Transverse colon (tissue), 4 donors: Measurements from ENCODE around the gene MKI67. TPM values are rescaled to one million over a fixed set of nuclear protein-coding genes. Genes with fewer than 3 reads are reported as not detected.

Experiments used
- DNase-seq: peaks from one replicate; pipeline ENCODE4 v3.0.0-alpha.2; 2019
- H3K27ac ChIP-seq, 4 donors: fragments of 200-600 bp; sonication (generic); 2 replicates each; pipeline ENCODE4 v1.5.1; 2016 to 2018; ENCODE audit warnings: inconsistent platforms in 4 of 4
- H3K27me3 ChIP-seq: fragments of 200-600 bp; sonication (generic); 2 replicates; pipeline ENCODE4 v1.5.1; 2017; ENCODE audit warnings: inconsistent platforms
- H3K36me3 ChIP-seq, 4 donors: fragments of 200-600 bp; sonication (generic); 2 replicates each; pipeline ENCODE4 v1.5.1; 2017 to 2019; ENCODE audit warnings: inconsistent platforms in 4 of 4
- H3K4me1 ChIP-seq, 4 donors: fragments of 200-600 bp; sonication (generic); 2 replicates each; pipeline ENCODE4 v1.5.1; 2017 to 2020; ENCODE audit warnings: inconsistent platforms in 4 of 4
- H3K4me3 ChIP-seq, 4 donors: fragments of 200-600 bp; sonication (generic); 1 replicate in 1 of 4; 2 replicates in 3 of 4; pipeline versions ENCODE4 v1.5.1 to v1.6.1; 2017 to 2019; ENCODE audit warnings: inconsistent platforms in 4 of 4
- H3K9me3 ChIP-seq, 2 donors: fragments of 200-600 bp; sonication (generic); 2 replicates each; pipeline ENCODE4 v1.5.1; 2017 to 2019; ENCODE audit warnings: inconsistent platforms in 2 of 2
- CTCF ChIP-seq, 5 experiments: fragments of 200-600 bp in 3 of 5; fragments of 450-650 bp in 2 of 5; sonication (generic) in 3 of 5; IDR thresholded peaks; 1 replicate in 2 of 5; 2 replicates in 3 of 5; pipeline ENCODE4 v1.5.1; 2016 to 2017; ENCODE audit warnings: antibody characterized with exemption in 5 of 5, inconsistent platforms in 3 of 5, mild to moderate bottlenecking in 2 of 5, moderate library complexity in 1 of 5
- EP300 ChIP-seq: sonication (generic); formaldehyde crosslinking; IDR thresholded peaks from one replicate; pipeline ENCODE4 v1.6.1; 2017; ENCODE audit warnings: antibody characterized with exemption, low read depth
- POLR2A ChIP-seq: fragments of 450-650 bp; IDR thresholded peaks from one replicate; pipeline ENCODE4 v1.6.1; 2016; ENCODE audit warnings: antibody characterized with exemption, mild to moderate bottlenecking, moderate library complexity
- POLR2AphosphoS5 ChIP-seq, 3 donors: sonication (generic); formaldehyde crosslinking; IDR thresholded peaks; one replicate each; pipeline ENCODE4 v1.6.1; 2016; ENCODE audit warnings: antibody characterized with exemption in 3 of 3
- WGBS, 2 donors: methylation state at CpG; one replicate each; pipeline ENCODE4 v1.1.5; 2018; ENCODE audit warnings: low coverage in 1 of 2; 5-methylcytosine and 5-hydroxymethylcytosine counted together
- in situ Hi-C, 4 donors: fragments of 200-750 bp; cut with MboI; loops; one replicate each; pipeline versions ENCODE4 v1.15.0 to v1.15.1; 2017; ENCODE audit warnings: low sequenced_read_pairs in 3 of 4, low pct_ligation_motif_present in 1 of 4, low pct_unique_long_range_greater_than_20kb in 1 of 4
- intact Hi-C: fragments of 100-400 bp; cut with DNase I; formaldehyde crosslinking; loops from one replicate; pipeline ENCODE4 v1.15.1; 2023; ENCODE audit warnings: low total_unique reads
- total RNA-seq, 4 donors: library from RNA; depleted of rRNA; stranded (reverse); fragments of >200 nt; gene quantifications; one replicate each; pipeline ENCODE4 v1.1.0, GENCODE V29; 2016

Gene MKI67
- total RNA-seq, 4 donors from 2014 or later = 4.5 to 40.8 (median 8.4) TPM

- H3K36me3 ChIP-seq = no peaks in the 10 kb centered on the region
- in situ Hi-C loops = no loop called here
- TF ChIP-seq EP300 = no peak
- no peak for TF ChIP-seq POLR2A
- TF ChIP-seq POLR2AphosphoS5 (IDR thresholded peaks at IDR 0.05) = no peak
- intact Hi-C loops = no loop called here
- no peaks in the 10 kb centered on the region for H3K27me3 ChIP-seq
- no peak for DNase-seq
- H3K27ac ChIP-seq = no peak overlapping the region
- H3K4me1 ChIP-seq = peaks cover 3 to 12% (median 8%) of the 10 kb centered on the region in 4 donors
- 87 to 95% methylated on average over 4 to 9 of the region's 9 CpGs for WGBS, 2 donors
- no peaks in the 10 kb centered on the region for H3K9me3 ChIP-seq
- no peak overlapping the region for H3K4me3 ChIP-seq
Observed at GRCh38 chr10:128158021-128158795, 32.0 kb upstream of the MKI67 start.

- intact Hi-C loops (no loop called here), in situ Hi-C loops (no loop called here)
- Histone ChIP-seq H3K27me3 (no peaks in the 10 kb centered on the region), H3K27ac (peak overlapping the region; percentile 3 to 50 (median 14)), H3K9me3 (no peaks in the 10 kb centered on the region), H3K4me3 (no peak overlapping the region), H3K36me3 (no peaks in the 10 kb centered on the region), H3K4me1 (peaks cover 3 to 12% (median 8%) of the 10 kb centered on the region in 4 donors)
- peak; percentile 78 for DNase-seq
- no peak for TF ChIP-seq EP300
- peak in 1 of 3 donors; percentile 30 for TF ChIP-seq POLR2AphosphoS5 (IDR thresholded peaks at IDR 0.05)
- WGBS, 2 donors = 35 to 47% methylated on average over 5 to 9 of the region's 9 CpGs
Observed at GRCh38 chr10:128156999-128157755, 31.0 kb upstream of the MKI67 start.

- in situ Hi-C loops = no loop called here
- Histone ChIP-seq H3K27me3 (peaks cover 21% of the 10 kb centered on the region), H3K36me3 (no peaks in the 10 kb centered on the region), H3K9me3 (no peaks in the 10 kb centered on the region), H3K4me3 (no peak overlapping the region), H3K4me1 (peaks cover 7 to 20% (median 14%) of the 10 kb centered on the region in 4 donors), H3K27ac (no peak overlapping the region)
- WGBS, 2 donors = 68 to 83% methylated on average over 4 to 13 of the region's 13 CpGs
- DNase-seq = no peak
- intact Hi-C loops = no loop called here
- TF ChIP-seq POLR2A = no peak
- no peak for TF ChIP-seq EP300
- no peak for TF ChIP-seq CTCF (IDR thresholded peaks at IDR 0.05)
Observed at GRCh38 chr10:128152741-128153580, 26.7 kb upstream of the MKI67 start.

GRCh38 chr10:128151031-128151430, 24.8 kb upstream of the MKI67 start:
- H3K4me3 ChIP-seq = no peak overlapping the region
- 96 to 98% methylated on average over 3 to 8 of the region's 8 CpGs for WGBS, 2 donors
- TF ChIP-seq CTCF (IDR thresholded peaks at IDR 0.05) (no peak), POLR2AphosphoS5 (IDR thresholded peaks at IDR 0.05) (no peak), EP300 (no peak), POLR2A (no peak)
- peaks cover 21% of the 10 kb centered on the region for H3K27me3 ChIP-seq
- in situ Hi-C loops = no loop called here
- H3K27ac ChIP-seq = no peak overlapping the region
- H3K9me3 ChIP-seq = no peaks in the 10 kb centered on the region
- intact Hi-C loops = no loop called here
- no peaks in the 10 kb centered on the region for H3K36me3 ChIP-seq
- no peak for DNase-seq
- peaks cover 0 to 12% (median 7%) of the 10 kb centered on the region in 4 donors for H3K4me1 ChIP-seq
